Stimulated activated CD4-positive, alpha-beta T cell treated with anti-CD3 and anti-CD28 coated beads, Interleukin-12 subunit alpha, Interleukin-12 subunit beta, amount 100 ng/mL, for 4 hours (primary cell): Measurements from ENCODE around the gene RNF123.

Source experiments
- DNase-seq: peaks from one replicate; pipeline ENCODE4 v3.0.0-alpha.2; 2020

RNF123 gene

GRCh38 chr3:49659756-49660155 lies 29.6 kb upstream of the RNF123 start:
- no peak for DNase-seq

- no peak for DNase-seq
These were observed 28.1 kb upstream of the RNF123 start for GRCh38 chr3:49661281-49661680.

- DNase-seq = no peak
These were observed 27.3 kb upstream of the RNF123 start for GRCh38 chr3:49662021-49662420.

- no peak for DNase-seq
These were observed 26.5 kb upstream of the RNF123 start for GRCh38 chr3:49662720-49663413.

GRCh38 chr3:49663831-49664230 lies 25.5 kb upstream of the RNF123 start:
- DNase-seq = no peak

- no peak for DNase-seq
These were observed 25.1 kb upstream of the RNF123 start for GRCh38 chr3:49664300-49664699.

GRCh38 chr3:49665822-49666519 lies 23.4 kb upstream of the RNF123 start:
- DNase-seq = no peak

GRCh38 chr3:49666592-49666991 lies 22.8 kb upstream of the RNF123 start:
- DNase-seq = no peak

- no peak for DNase-seq
These were observed 21.5 kb upstream of the RNF123 start for GRCh38 chr3:49667701-49668413.

GRCh38 chr3:49668414-49668797 lies 21.0 kb upstream of the RNF123 start:
- no peak for DNase-seq

GRCh38 chr3:49668861-49669260 lies 20.5 kb upstream of the RNF123 start:
- no peak for DNase-seq

- no peak for DNase-seq
These were observed 20.0 kb upstream of the RNF123 start for GRCh38 chr3:49669352-49669751.

GRCh38 chr3:49670940-49671290 lies 18.4 kb upstream of the RNF123 start:
- no peak for DNase-seq

- peak; percentile 67 for DNase-seq
These were observed 17.8 kb upstream of the RNF123 start for GRCh38 chr3:49671291-49672288.

- no peak for DNase-seq
These were observed 16.1 kb upstream of the RNF123 start for GRCh38 chr3:49673121-49673714.

- DNase-seq = peak; percentile 97
These were observed 15.5 kb upstream of the RNF123 start, which contains the start of gene APEH for GRCh38 chr3:49673715-49674496. Gene APEH, plus strand, starts transcription at chr3:49674351. Its CDS starts 51 bp downstream, at chr3:49674402.

GRCh38 chr3:49674497-49674983 lies 14.8 kb upstream of the RNF123 start:
- peak; percentile 25 for DNase-seq

GRCh38 chr3:49675912-49676311 lies 13.4 kb upstream of the RNF123 start:
- DNase-seq = no peak

- no peak for DNase-seq
These were observed 8.7 kb upstream of the RNF123 start for GRCh38 chr3:49680493-49681231.

GRCh38 chr3:49681232-49681522 lies 8.2 kb upstream of the RNF123 start:
- no peak for DNase-seq

- DNase-seq = no peak
These were observed 7.8 kb upstream of the RNF123 start for GRCh38 chr3:49681543-49681942.
